Astrocyte (in vitro differentiated cells and primary cell): ENCODE measurements around the gene TEX2.

Source experiments
- EZH2 ChIP-seq: IDR thresholded peaks from 2 replicates; pipeline ENCODE4 v1.6.1; 2012; ENCODE audit warnings: mild to moderate bottlenecking, low read length, inconsistent platforms; ENCODE audit not compliant: insufficient read depth
- TF ChIP-seq, protein P1 (sequence below): IDR thresholded peaks from 2 replicates; pipeline ENCODE4 v1.5.1; 2011; ENCODE audit warnings: low read depth, mild to moderate bottlenecking, inconsistent platforms, low read length, moderate library complexity; ENCODE audit not compliant: insufficient read depth

DNA sequence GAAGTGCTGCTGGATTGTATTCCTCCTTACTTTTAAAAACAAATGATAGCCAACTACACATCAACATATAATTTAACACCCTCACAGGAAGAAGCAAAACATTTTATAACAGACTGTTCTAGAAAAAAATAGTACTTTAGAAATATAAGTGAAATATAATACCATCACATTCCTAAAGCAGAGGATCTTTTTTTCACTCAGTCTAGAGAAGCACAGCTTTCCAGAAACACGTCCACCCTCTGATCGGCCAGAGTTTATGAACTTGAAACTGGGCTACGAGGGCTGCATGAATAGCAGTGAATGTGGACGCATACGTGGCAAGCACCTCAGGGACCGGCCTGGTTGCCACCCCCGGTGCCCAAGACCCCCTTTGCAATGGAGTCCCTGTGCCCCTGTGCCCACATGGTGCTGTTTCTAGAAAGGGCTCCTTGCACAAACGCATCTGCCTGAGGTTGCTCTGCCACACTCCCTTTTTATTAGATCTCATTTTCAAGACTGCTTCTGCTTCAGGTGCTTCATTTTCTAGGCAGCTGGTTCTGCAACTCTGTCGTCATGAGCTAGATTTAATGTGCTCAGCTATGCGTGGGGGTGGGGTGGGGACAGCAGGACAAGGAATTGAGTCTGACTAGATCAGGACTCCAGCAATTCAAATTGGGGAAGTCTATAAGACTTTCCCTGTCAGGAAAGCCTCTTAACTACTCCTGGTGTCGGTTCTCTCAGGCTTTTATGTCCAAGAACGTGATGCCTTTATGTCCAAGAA lies 104.0 kb downstream of the TEX2 start:
- no peak for TF ChIP-seq EZH2
- TF ChIP-seq, protein P1, sequence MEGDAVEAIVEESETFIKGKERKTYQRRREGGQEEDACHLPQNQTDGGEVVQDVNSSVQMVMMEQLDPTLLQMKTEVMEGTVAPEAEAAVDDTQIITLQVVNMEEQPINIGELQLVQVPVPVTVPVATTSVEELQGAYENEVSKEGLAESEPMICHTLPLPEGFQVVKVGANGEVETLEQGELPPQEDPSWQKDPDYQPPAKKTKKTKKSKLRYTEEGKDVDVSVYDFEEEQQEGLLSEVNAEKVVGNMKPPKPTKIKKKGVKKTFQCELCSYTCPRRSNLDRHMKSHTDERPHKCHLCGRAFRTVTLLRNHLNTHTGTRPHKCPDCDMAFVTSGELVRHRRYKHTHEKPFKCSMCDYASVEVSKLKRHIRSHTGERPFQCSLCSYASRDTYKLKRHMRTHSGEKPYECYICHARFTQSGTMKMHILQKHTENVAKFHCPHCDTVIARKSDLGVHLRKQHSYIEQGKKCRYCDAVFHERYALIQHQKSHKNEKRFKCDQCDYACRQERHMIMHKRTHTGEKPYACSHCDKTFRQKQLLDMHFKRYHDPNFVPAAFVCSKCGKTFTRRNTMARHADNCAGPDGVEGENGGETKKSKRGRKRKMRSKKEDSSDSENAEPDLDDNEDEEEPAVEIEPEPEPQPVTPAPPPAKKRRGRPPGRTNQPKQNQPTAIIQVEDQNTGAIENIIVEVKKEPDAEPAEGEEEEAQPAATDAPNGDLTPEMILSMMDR: no peak
